IPS-11a (cell line): ENCODE measurements around the gene HS3ST4.
"Not testable (repeated sequence)": the region's sequence is repeated elsewhere in the genome, so short reads cannot be mapped to it uniquely, and the experiment has no call there.

Experiments used
- H3K4me3 ChIP-seq: one replicate; pipeline ENCODE4 v1.5.1; 2013; ENCODE audit warnings: low read depth, low read length, control low read depth

The HS3ST4 gene

GRCh38 chr16:25966172-25967097 is 274.7 kb downstream of the HS3ST4 start:
- H3K4me3 ChIP-seq = no peak overlapping the region

- no peak overlapping the region for H3K4me3 ChIP-seq
These were observed 285.4 kb downstream of the HS3ST4 start for GRCh38 chr16:25977121-25977520.

- H3K4me3 ChIP-seq = no peak overlapping the region
These were observed 286.5 kb downstream of the HS3ST4 start for GRCh38 chr16:25978218-25978617.

- H3K4me3 ChIP-seq = no peak overlapping the region
These were observed 296.3 kb downstream of the HS3ST4 start for GRCh38 chr16:25988084-25988483.

GRCh38 chr16:25988882-25989281 is 297.1 kb downstream of the HS3ST4 start:
- no peak overlapping the region for H3K4me3 ChIP-seq

- no peak overlapping the region for H3K4me3 ChIP-seq
These were observed 304.3 kb downstream of the HS3ST4 start for GRCh38 chr16:25996052-25996451.

GRCh38 chr16:26005336-26005735 is 313.6 kb downstream of the HS3ST4 start:
- no peak overlapping the region for H3K4me3 ChIP-seq

- no peak overlapping the region for H3K4me3 ChIP-seq
These were observed 320.6 kb downstream of the HS3ST4 start for GRCh38 chr16:26012376-26012775.

- no peak overlapping the region for H3K4me3 ChIP-seq
These were observed 324.0 kb downstream of the HS3ST4 start for GRCh38 chr16:26015776-26016175.

- no peak overlapping the region for H3K4me3 ChIP-seq
These were observed 325.2 kb downstream of the HS3ST4 start for GRCh38 chr16:26016989-26017388.

- H3K4me3 ChIP-seq = no peak overlapping the region
These were observed 327.9 kb downstream of the HS3ST4 start for GRCh38 chr16:26019381-26020242.

GRCh38 chr16:26026709-26027450 is 335.1 kb downstream of the HS3ST4 start:
- H3K4me3 ChIP-seq = no peak overlapping the region

GRCh38 chr16:26031286-26031685 is 339.5 kb downstream of the HS3ST4 start:
- no peak overlapping the region for H3K4me3 ChIP-seq

- not testable (repeated sequence) for H3K4me3 ChIP-seq
These were observed 340.9 kb downstream of the HS3ST4 start for GRCh38 chr16:26032661-26033060.

- H3K4me3 ChIP-seq = no peak overlapping the region
These were observed 350.4 kb downstream of the HS3ST4 start for GRCh38 chr16:26041952-26042668.

- H3K4me3 ChIP-seq = no peak overlapping the region
These were observed 358.7 kb downstream of the HS3ST4 start for GRCh38 chr16:26050472-26050871.

- H3K4me3 ChIP-seq = no peak overlapping the region
These were observed 359.3 kb downstream of the HS3ST4 start for GRCh38 chr16:26051063-26051462.

- no peak overlapping the region for H3K4me3 ChIP-seq
These were observed 362.1 kb downstream of the HS3ST4 start for GRCh38 chr16:26053889-26054288.

GRCh38 chr16:26058326-26058725 is 366.6 kb downstream of the HS3ST4 start:
- H3K4me3 ChIP-seq = no peak overlapping the region

- H3K4me3 ChIP-seq = no peak overlapping the region
These were observed 378.7 kb downstream of the HS3ST4 start for GRCh38 chr16:26070302-26071100.
